Activated CD4-positive, alpha-beta T cell treated with anti-CD3 and anti-CD28 coated beads, Interleukin-10, Interleukin-2, amounts not matched to agents 100 ng/mL and 50 ng/mL, durations not matched to agents 16 hours and 8 hours (primary cell): ENCODE data around the gene SLC9B2.
A peak's percentile ranks its signal among the peaks of the same experiment; 100 is the strongest.

Experiments used
- DNase-seq: peaks from one replicate; pipeline ENCODE4 v3.0.0-alpha.2; 2020

Gene SLC9B2, protein sequence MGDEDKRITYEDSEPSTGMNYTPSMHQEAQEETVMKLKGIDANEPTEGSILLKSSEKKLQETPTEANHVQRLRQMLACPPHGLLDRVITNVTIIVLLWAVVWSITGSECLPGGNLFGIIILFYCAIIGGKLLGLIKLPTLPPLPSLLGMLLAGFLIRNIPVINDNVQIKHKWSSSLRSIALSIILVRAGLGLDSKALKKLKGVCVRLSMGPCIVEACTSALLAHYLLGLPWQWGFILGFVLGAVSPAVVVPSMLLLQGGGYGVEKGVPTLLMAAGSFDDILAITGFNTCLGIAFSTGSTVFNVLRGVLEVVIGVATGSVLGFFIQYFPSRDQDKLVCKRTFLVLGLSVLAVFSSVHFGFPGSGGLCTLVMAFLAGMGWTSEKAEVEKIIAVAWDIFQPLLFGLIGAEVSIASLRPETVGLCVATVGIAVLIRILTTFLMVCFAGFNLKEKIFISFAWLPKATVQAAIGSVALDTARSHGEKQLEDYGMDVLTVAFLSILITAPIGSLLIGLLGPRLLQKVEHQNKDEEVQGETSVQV

DNA sequence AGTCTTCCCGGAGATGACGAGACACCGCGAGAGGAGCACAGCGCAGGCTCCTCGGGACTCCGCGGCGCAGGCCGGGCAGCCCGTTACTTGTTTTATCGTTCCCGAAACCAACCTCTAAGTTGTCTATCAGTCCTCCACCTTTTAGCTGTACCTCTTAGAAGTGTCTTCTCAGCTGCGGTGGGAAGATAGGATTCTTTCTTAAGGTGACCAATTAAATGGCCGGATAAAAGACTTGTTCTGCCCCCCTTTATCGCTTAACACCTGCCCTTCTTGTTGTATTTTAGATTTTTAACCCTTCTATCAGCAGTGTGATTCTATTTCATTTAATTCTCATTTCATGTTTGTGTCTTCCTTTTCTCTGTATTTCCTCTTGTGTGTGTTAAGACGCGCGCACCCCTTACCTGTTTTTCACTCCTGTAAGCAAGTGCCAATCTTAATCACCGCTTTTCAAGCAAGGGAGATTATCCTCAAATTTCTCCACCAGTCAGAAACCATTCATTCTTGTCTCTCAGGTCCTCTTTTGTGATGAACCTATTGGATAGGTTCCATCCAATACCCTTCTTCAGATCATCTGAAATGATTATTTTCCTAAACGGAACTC lies at the start of gene SLC9B2:
SLC9B2 (minus strand) TSS at position 15 of the 601 bp plus-strand sequence. CDS start 9,211 bp downstream, outside the sequence.
- DNase-seq: peak; percentile 15

DNA sequence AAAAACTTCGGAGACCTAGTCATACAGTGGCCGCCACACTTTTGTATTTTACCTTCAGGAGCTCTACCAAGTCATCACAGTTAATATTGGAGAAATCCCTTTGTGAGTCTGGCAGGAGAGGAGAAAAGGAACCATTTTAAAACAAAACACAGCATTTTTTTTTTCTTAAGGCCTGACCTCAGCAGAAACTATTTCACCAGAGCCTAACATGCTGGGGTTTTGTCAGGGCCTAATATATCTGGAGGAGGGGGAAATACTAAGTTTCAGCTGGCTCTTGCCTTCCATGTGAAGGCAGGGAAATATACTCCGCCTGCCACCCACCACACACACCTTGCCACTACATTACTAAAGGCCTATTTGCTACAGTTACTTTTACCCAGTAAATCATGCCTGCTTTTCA lies 49.6 kb upstream of the SLC9B2 start:
- DNase-seq: no peak

DNA sequence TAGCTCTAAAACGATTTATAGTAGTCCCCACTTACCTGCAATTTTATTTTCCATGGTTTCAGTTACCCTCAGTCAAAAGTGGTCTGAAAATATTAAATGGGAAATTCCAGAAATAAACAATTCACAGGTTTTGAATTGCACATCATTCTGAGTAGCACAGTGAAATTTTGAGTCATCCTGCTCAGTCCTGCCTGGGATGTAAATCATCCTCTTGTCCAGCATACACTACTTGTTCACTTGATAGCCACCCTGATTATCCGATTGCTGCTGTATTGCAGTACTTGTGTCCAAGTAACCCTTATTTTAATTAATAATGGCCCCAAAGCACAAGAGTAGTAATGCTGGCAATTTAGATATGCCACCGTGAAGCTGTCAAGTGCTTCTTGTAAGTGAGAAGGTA lies 46.6 kb upstream of the SLC9B2 start:
- DNase-seq: no peak

DNA sequence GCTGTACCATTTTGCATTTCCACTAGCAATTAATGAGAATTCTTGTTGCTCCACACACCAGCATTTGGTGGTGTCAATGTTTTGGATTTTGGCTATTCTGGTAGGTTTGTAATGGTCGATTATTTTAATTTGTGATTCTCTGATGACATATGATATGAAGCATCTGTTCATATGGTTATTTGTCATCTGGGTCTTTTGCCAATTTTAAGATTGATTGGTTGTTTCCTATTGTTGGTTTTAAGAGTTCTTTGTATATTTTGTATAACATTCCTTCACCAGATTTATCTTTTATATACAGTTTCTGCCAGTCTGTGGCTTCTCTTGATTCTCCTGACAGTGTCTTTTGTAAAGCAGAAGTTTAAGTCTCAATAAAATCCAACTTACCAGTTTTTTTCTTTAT lies 41.6 kb upstream of the SLC9B2 start:
- no peak for DNase-seq

DNA sequence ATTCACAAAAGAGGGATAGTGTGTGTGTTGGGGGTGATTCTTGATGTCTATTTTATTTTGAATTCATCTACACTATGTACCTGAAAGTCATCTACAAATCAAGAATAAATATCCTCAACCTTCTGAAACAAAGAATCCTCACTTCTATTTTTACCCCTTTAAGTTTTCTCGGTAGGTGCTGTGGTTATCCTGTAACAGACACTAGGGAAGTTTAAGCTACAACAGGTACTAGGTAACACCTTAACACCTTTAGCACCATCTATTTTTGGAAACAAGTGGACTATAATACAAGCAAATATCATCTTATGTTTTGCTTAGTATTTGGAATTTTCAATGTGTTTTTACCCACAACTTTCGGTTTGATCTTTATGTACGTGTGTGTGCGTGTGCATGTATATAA lies 35.0 kb upstream of the SLC9B2 start:
- DNase-seq: no peak

DNA sequence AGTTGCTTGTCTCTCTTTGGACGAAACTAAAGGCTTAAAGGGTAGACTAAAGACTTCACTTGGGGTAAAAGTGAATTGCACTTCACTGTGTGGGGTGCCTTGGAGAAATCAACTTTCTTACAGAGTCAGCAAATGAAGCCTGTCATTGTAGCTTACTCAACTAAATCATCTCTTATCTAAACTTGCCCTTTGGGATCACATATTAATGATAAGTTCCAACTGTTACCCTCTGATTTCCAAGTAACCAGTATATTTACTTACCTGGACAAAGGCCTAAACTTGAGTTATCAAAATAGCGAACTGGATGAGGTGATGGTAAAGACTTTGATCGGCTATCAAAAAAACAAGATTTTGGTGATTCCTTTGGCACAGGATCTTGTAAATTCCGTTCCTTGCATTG lies 32.0 kb upstream of the SLC9B2 start:
- no peak for DNase-seq

DNA sequence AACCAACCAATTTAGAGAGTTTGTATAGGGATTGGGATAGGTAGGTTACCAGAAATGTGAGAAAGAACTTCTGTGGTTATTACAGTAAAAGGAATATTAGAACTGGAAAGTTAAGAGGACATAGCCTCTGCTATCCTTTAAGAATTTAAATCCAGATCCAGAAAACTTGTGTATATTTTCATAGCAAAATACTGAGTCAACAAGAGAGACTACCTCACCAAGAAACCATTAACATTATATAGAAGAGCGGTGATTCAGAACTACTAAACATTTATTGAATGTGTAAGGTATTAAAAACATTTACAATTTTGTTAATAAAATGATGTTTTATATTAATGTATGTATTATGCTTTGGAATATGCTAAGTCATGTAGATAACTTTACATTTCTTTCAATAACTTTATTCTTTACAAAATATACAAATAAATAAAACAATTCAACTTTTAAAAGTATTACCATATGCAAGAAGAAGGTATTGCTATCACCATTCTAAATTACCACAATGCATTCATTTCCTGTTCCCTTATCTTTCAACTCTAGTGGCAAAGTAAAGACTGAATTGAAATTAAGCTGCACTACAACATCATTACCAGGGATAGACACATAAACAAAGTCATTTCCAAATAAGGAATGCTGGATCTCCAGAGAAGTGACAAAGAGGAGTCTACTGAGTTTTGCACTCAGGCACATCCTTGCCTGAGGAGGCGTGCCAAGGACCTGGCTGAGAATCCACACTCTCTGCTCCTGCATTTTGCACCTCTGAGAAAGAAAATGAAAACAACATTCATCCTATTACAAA lies 29.2 kb upstream of the SLC9B2 start:
- no peak for DNase-seq

DNA sequence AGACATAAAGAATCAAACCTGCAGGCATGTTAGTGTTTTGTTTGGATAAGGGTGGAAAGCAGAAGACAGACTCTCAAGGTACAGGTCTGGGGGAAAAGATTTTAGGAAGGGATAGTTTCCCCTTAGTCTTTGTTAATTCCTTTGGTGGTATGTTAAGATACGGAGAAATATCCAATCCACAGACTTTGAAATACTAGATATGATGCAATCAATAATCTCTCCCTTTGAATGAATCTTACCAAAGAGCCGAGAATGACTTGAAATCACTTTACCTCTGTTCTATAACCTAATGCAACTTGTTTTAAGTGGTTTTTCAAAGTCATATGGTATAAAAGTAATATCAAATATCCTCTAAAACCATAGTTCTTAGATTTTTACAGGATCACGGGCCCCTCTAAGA lies 28.3 kb upstream of the SLC9B2 start:
- no peak for DNase-seq

DNA sequence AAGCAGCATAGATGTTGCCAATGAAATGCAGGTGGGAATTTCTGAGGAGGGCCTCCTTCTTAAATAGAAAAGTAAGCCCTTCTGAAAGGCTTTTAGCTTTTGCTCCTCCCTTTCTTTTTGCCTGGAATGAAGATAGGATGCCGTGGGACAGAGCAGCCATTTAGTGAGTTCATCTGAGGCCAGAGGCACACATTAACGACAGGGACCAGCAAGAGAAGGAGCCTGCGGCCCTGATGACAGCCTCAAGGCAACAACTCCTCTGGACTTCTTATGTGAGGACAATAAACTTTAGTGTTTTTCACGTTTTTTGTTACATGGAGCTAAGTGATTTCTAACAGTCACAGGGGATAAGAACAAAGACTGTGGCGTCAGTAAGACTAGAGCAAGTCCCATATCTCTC lies 24.1 kb upstream of the SLC9B2 start:
- no peak for DNase-seq

DNA sequence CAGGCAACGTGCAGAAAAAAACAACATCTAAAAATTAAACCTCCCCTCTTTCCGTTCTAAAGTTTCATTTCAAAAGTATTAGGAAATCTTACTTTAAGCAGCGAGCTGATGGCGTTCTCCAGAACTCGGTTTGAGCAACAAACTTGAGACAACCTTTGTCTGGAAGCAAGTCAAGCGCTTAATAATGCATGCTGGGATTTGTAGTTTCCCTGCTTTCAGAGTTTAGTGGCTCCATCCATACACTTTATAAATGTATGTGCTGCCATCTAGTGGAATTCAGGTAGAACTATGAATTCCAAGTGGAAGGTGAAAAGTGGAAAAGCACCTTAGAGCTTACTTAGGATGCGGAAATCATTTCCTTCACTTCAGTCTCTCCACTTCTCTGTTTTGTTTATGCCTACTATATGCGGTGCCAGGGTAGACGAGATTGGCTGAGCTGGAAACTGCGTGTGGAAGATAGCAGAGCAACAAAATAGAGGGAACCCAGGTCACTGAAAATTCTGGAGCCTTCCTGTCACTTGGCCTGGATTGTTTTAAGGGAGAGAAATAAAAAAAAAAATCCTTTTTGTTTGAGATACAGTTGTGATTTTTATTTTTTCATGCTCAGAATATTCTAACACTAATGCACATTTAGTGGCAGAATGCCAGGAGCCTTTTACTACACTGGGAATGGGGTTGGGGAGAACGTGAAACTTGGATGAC lies 23.3 kb upstream of the SLC9B2 start, which contains the start of gene BDH2:
BDH2 (minus strand) TSS at position 144 of the 702 bp plus-strand sequence. CDS start 3,580 bp downstream, outside the sequence.
- DNase-seq: peak; percentile 88

DNA sequence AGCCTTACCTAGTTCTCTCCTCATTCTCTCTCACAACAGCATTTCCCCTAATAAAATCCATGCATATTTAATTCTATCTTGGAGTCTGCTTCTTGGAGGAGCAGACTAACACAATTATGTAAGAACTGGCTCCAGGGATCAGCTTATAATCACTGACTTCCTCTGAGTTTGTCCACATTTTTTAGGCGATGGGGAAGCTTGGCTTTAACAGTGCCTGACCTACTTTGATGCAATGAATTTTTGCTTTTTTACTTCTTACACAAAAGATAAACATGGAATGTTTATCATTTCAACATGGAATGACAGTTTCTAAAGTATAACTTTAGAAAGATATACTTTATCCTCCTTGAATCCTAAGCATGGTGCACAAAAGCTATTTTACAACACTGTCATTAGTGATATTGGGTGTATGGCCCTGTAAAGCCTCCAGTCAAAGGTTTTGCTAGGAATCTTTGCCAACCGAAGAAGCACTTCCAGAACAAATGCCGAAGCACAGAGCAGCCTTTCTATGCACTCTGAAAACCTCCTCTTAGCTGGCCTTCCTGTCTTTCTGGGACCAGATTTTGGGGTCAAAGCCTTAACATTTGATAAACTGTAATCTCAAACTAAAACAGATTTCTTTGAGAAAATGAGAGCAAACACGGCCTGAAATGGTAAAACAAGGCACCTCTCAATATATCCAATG lies 22.3 kb upstream of the SLC9B2 start:
- DNase-seq: no peak

DNA sequence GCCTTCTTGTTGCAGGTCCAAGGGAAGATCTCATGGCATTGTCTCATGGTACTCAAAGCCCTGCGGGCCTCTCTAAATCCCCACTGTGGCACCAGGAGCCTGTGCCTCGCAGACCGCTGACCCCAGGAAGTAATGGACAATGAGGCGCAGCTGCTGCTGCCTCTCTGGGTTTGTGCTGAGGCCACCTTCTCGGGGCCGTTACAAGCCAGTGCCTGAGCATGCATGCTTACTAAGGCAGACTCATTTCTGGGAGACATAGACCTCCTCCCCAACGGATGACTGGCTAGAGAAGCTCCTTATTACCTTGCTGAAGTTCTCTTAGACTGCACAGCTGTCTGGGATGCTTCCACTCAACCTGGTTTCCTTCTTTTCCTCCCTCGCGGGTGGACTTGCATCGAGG lies 21.8 kb upstream of the SLC9B2 start:
- no peak for DNase-seq

DNA sequence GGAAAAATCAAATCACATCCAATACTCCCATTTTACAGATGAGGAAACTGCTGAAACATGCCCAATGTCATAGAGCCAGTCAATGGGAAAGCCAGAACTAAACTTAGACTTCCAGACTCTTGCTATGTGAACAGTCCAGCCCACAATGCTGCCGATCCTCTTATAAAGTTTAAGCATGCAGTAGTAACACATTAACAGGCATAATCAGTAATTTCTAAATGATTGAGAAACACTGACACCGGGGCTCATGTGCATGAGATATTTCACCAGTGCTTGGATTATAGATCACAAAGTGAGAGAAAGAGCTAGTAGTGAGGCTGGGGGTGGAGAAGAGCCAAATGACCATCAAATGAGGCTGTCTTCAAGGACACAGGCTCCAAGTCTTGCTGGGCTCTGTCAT lies 20.6 kb upstream of the SLC9B2 start:
- DNase-seq: no peak

DNA sequence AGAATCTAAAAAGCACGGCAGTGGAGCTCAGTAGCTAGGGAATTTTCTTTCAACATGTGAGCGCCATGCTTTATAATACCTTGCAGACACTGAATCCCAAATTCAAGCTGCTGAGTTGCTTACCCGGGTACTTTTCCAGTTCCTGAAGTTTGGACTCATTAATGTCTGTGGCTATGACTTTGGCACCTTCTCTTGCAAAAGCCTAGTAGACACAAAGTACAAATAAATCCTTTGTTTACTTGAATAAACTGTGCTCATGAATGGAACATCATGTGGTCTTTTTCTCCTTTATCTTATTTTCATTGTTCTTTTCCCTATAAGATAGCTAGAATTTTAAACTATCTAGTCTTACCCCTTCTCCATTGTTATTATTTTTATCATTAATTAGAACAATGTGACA lies 18.5 kb upstream of the SLC9B2 start:
- DNase-seq: no peak

DNA sequence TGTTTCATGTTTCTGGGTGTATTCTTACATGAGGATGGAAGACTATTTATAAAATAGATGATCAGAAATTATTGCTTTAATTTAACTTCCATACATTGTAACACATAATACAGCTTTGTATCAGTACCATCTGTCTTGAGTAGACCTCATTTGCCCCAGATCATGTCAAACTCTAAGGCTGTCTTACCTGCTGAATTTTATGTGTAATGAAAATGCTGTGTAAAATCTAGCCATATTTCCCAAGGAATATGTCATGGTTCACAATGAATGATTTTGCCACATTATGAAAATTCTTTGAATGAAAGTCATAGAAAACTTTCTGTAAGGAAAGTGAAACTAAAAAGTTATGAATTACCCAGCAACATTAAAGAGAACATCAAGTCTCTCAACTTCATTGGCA lies 15.7 kb upstream of the SLC9B2 start:
- no peak for DNase-seq

DNA sequence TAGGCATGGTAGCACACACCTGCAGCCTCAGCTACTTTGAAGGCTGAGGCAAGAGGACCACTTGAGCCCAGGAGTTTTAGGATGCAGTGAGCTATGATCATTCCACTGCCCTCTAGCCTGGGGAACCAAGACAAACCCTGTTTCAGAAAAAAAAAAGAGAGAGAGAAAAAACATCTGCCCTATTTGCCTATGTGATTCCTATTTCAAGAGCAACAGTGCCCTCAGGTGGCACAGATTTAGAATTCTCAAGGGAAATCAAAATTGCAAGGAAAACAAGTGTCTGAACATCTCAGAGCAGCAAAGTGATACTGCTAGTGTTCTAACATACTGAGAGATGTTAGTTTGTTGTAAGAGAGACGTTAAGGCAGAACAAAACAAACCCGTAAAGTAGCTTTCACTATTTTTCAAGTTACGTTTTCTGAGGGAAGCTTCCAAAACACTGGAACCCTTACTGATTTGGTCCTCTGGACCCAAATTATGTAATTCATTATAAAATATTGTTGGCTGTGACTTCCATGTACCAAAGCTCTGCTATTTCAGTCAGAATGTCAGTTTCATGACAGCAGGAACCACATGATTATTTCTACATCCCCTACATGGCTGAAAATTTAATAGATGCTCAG lies 15.2 kb upstream of the SLC9B2 start:
- DNase-seq: peak; percentile 69

DNA sequence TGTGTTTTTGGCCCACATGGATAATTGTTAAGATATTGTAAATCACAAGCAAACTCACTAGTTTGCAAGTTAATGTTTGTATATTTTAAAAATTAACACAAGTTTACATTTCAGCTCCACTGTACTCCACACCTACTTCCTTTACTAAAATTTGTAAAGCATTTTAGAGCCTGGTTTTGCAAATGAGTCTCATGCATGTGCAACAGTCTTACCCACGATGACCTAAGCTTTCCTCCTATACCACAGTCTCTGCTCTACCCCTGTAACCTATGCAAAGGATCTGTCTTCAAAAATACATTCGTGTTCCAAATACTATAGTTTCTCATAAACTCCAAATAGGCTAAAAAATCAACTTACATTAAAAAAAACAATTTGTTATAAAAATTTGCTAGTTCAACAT lies 12.9 kb upstream of the SLC9B2 start:
- no peak for DNase-seq

DNA sequence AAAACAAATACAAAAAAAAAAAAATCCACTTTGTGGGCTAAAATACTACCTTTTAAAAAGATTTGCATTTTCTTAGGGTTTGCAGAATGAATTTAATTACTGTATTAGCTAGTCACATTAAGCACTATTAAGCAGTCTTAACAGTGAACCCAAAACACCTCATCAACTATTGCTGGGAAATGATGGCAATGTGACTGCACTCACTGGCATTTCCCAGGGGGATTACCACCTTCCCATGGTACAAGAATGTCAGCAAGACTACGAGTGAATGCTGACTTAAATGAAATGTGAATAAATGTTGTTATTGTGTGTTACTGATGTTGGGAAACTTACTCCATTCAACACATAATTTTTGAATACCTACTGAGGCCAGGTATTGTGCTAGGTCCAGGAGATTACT lies 10.0 kb upstream of the SLC9B2 start:
- no peak for DNase-seq

DNA sequence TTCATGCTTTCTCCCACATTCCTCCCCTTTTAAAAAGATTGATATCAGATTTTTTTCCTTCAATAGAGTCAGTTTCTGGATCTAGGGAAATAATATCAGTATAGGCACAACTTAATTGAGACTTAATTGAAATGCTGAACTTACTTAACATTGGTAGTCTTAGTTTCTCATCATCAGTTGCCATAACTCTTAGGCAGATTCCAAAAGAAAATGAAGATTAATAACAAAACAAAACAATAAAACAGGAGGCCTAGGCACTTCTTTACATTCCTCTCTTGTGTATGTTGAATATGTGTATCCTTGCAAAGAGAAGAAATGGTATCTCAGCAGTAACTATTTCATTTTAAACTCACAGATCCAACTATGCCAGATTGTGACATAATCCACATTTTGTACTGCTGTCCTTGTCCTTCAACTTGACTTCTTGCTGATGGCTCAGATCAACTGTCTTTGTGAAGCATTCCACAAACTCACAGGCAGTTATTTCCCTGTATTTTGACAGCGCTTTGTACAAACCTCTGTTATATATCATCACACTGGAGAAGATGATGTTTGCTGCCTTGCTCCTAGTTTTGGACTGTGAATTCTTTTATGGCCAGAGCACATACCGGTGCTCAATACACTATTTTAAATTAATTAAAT lies 9.1 kb upstream of the SLC9B2 start:
- DNase-seq: no peak

DNA sequence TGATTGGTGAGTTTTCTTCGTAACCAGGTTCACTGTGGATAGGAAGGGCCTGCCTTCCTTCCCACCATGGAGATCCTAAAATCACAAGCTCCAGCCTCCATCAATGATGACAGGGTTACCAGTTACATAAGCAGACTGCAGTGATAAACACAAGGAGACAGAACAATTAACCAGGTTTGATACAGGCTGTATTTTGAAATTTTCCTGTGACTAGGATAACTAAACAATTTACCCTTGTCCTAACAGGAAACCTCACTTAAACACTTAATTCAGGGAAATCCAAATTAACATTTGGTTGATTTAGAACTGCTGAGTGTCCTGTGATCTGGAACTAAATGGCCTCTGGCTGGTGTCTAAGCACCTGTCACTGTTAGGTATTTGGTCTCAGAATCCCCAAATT lies 3.1 kb upstream of the SLC9B2 start:
- DNase-seq: no peak
